GM21717 (cell line): Measurements from ENCODE around the gene SNX19.

ENCODE experiments used
- ATAC-seq: cut with Tn5 transposase; IDR thresholded peaks from one replicate; pipeline ENCODE4 v1.9.1; 2021; ENCODE audit warnings: mild to moderate bottlenecking, moderate library complexity; ENCODE audit not compliant: unreplicated experiment

SNX19 gene

DNA sequence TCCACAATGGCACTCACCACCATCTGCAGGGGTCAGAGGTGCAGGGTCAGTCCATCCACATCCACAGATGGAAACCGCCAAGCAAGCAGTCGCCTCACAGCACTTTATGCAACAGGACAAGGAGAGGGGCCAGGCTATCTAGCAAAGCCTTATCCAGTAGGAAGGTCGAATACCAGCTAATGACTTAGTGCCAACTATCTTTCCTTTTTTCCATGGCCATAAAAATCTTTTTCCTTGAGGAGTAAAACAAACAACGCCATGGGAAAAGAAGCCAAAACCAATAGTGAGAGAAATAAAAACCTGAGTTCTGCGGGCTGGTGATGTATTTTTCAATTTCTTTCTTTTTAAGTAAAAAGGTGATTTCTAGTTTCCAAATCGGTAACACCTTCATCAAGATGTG is 8.2 kb downstream of the SNX19 start:
- ATAC-seq, result no peak

GRCh38 chr11:130907229-130907628 is 9.1 kb downstream of the SNX19 start:
- ATAC-seq, result no peak

GRCh38 chr11:130906616-130907015 is 9.7 kb downstream of the SNX19 start:
- ATAC-seq, result no peak

GRCh38 chr11:130905512-130905911 is 10.8 kb downstream of the SNX19 start:
- ATAC-seq, result no peak

DNA sequence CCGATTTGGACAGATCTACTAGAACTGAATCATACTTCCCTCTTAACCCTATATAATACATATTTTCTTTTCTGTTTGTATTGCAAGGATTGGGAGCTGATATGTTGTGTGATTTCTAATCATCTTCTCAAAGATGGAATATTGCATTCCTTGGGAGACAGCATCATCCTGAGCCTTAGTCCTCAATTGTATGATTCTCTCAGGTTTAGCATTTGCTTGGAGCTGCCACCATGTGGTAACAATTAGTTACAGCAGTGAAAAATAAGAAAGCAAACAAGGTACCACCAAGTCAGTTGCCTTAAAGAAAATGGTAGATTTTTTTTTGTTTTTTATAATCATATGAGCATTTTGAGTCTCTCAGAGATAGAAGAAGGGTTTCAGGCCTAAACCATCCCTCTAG is 11.9 kb downstream of the SNX19 start:
- ATAC-seq, result no peak

DNA sequence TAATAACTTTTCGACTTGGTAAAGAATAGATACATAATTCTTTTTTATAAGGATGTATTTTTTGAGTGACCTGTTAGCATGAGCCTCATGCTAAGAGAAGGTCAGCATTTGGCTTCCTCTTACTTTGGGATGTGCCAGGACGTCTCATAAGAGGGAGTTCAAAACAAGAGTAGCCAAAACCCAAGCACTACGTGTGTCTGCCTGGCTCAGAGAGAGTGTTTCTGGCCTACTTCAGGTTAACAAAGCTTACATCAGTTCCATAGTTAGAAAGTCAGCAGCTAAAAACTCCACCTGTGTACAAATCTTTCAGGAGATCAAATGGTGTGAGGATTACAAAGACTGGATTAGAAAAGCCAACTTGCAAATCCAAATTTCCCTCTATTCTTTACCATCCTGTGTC is 13.9 kb downstream of the SNX19 start:
- ATAC-seq, result no peak

DNA sequence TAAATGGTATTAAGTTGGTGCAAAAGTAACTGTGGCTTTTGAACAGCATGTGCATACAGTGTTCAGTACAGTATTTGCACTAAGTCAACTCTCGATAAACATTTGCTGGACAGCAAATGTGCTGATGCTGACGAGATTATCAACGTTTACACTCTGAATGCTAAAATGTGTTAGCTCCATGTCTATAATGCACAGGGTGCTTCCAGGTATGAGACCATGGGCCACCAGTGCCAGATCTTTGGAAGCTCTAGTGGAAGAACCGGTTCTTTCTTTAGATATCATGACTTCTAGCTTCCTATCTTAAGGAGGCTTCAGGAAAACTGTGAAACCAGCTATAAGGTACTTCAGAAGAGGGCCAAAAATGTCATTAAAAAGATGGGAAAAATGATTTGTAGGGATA is 17.2 kb downstream of the SNX19 start:
- no peak for ATAC-seq

GRCh38 chr11:130897262-130898182 is 18.8 kb downstream of the SNX19 start:
- ATAC-seq, result no peak

- peak; percentile 92 for ATAC-seq
These were observed 21.8 kb downstream of the SNX19 start for GRCh38 chr11:130894322-130895025.

- ATAC-seq, result no peak
These were observed 23.4 kb downstream of the SNX19 start for GRCh38 chr11:130892861-130893260.

- no peak for ATAC-seq
These were observed 25.0 kb downstream of the SNX19 start for GRCh38 chr11:130891326-130891725.

DNA sequence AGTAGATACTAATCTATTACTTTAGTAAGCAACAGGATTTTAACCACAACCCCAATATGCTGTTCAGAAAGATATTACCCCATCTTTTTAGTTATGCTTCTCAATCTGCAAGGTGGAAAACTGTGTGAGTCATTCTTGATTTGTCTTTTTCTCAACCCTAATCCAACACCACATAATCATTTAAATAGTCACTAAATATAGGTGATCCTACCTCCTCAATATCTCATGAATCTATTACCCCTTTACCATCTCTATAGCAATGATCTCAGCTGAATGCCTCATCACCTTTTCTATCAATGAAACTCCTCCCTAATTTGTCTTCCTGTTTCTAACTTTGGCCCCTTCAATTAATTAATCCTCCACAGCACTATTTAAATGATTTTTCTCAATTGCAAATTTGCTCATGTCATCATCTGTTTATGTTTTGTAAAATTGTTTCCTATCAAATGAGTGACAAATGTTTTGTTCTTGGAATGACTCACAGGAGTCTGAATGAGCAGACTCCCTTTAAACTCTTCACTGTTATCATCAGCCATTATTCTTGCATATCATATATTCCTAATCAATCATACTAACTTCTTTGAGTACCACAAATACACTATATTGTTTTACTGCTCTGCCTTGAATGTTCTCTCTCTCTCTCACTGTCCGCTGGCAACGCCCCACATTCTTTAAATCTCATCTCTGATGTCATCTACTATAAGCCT is 26.1 kb downstream of the SNX19 start:
- no peak for ATAC-seq

GRCh38 chr11:130888790-130889189 is 27.5 kb downstream of the SNX19 start:
- no peak for ATAC-seq

GRCh38 chr11:130886704-130887103 is 29.6 kb downstream of the SNX19 start:
- ATAC-seq, result no peak

DNA sequence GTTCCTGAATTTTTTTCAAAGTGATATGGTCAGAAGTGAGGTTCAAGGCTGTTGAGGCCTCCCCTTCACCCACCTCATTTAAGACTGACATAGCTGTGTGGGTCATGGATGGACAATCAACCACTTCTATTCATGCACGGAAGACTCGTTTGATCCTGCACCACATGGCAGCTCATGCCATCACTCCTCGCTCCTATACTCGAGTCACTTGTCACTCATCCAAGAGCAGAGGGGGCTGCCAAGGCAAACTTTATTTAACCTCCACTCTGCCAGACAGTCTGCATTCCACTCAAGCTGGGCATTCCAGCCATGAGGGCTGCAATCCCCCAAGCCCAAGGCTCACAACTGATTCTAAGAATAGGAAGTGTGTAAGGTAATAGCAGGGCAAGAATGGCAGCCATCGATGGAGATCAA is 34.1 kb downstream of the SNX19 start:
- ATAC-seq, result no peak

DNA sequence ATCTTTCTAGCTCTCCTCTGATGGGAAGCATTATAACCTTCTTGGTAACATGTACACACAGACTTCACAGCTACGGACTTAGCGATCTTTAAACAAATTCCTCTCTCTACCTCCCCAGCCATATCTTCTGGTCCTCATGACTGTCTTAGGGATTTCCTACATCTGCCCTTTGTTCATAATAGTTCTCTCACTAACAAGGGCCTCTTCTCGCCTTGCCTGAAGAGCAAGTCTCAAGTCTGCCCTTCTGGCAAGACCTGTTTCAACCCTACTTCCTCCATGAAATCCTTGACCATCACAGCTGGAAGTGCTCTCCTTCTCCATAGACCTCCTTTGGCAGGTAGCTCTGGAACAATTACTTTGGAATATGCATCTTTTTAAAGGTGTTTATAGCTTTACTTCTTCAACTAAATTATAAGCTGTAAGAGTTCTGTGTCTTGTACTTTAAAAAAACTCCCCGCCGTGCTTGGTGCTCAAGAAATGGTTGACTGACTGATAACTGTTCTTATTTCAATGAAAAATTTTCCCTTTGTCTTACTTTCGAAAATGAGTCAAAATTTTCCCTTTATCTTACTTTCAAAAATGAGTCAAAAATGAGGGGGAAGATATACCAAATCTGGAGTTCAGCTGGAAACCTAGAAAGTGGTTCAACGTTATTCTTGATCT is 34.7 kb downstream of the SNX19 start:
- ATAC-seq, result no peak

- ATAC-seq, result no peak
These were observed 36.4 kb downstream of the SNX19 start for GRCh38 chr11:130879836-130880235.

DNA sequence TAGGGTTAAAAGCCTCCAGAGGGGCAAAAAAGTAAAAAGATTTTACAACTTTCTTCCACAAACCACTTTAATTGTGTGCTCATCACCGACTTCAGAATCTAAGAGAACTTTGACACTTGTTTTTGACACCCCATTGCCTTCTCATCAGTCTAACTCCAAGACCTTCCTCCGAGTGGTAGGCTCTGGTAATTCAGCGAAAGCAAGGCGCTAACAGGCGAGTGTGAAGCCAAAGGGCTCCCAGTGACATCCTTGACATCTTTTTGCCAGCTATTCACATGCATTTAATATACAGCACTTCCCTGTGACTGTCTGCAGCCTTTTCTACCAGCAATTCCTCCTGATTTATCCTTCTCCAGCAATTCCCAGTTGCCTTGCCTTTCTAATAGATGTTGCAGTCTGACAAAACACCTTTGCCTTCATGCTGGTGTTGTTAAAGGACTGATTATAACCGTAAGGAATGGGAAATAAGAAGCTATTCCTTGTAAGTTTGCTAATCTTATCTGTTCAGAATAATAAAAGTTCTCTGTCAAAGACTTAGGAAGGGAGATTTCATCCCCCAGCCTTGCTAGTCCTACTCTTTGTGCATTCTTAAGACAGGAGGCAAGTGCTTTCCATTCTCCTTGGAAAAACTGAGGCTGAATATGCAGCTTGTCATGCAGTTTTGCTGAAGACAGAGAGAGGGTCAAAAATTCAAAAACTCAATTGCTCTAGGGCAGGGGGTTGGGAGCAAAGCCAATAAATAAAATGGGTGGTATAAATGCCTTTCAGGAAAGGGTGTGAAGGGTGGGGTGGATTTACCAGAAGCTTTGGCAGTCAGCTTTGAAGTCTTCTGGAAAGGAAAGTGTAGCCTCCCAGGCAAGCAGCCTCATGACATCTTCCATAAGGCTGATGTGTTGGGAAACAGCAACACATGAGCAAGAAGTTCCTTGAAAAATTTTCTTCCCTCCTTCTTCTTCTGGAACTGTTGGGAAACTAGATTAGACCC is 39.1 kb downstream of the SNX19 start:
- ATAC-seq, result no peak

DNA sequence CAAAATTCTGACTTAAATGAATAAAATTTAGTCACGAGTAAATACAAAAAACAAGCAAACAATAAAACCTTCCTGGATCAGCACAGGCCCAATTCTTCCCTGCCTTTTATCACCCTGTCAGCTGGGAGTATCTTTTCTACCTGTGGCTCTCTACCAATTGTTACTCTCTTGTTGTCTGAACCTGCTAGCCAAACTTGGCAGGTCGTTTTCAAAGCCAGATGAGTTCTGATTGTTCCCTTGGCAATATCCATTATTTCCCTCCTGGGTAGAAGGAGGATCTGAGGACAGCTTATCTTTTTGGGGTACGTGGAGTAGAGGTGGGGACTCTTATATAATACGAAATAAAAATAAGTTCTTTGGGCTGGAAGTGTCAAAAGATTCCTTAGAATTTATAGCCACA is 40.2 kb downstream of the SNX19 start:
- no peak for ATAC-seq
